Osteocyte (in vitro differentiated cells): ENCODE data around the gene APBA2. TPM values are rescaled to one million over a fixed set of nuclear protein-coding genes. Genes with fewer than 3 reads are reported as not detected.
A peak's percentile ranks its signal among the peaks of the same experiment; 100 is the strongest.

Experiments used
- DNase-seq: peaks from one replicate; pipeline ENCODE4 v3.0.0; 2021; ENCODE audit warnings: mixed read lengths; ENCODE audit not compliant: unreplicated experiment; ENCODE audit errors: extremely low spot score
- H3K27ac Mint-ChIP-seq: one replicate; pipeline ENCODE4 v1.8.0; 2021; ENCODE audit warnings: mild to moderate bottlenecking, mixed read lengths; ENCODE audit not compliant: unreplicated experiment
- H3K27me3 Mint-ChIP-seq: one replicate; pipeline ENCODE4 v1.8.0; 2021; ENCODE audit warnings: mixed read lengths; ENCODE audit not compliant: unreplicated experiment
- H3K36me3 Mint-ChIP-seq: one replicate; pipeline ENCODE4 v1.8.0; 2021; ENCODE audit warnings: mixed read lengths; ENCODE audit not compliant: unreplicated experiment
- H3K4me1 Mint-ChIP-seq: one replicate; pipeline ENCODE4 v1.8.0; 2021; ENCODE audit warnings: mixed read lengths; ENCODE audit not compliant: unreplicated experiment
- H3K4me3 Mint-ChIP-seq: one replicate; pipeline ENCODE4 v1.8.0; 2021; ENCODE audit warnings: mild to moderate bottlenecking, moderate library complexity, mixed read lengths; ENCODE audit not compliant: unreplicated experiment
- H3K9me3 Mint-ChIP-seq: one replicate; pipeline ENCODE4 v1.8.0; 2021; ENCODE audit warnings: mixed read lengths; ENCODE audit not compliant: unreplicated experiment
- CTCF ChIP-seq: fragments of 200-600 bp; sonication (generic); IDR thresholded peaks from 2 replicates; pipeline ENCODE4 v1.5.0; 2021; ENCODE audit warnings: antibody characterized with exemption, mild to moderate bottlenecking, moderate library complexity
- total RNA-seq: library from RNA; stranded (reverse); gene quantifications from 2 replicates; pipeline ENCODE4 v1.2.1, GENCODE V29; 2021

The APBA2 gene
- total RNA-seq, 1 donor from 2014 or later, result 23.5 TPM

DNA sequence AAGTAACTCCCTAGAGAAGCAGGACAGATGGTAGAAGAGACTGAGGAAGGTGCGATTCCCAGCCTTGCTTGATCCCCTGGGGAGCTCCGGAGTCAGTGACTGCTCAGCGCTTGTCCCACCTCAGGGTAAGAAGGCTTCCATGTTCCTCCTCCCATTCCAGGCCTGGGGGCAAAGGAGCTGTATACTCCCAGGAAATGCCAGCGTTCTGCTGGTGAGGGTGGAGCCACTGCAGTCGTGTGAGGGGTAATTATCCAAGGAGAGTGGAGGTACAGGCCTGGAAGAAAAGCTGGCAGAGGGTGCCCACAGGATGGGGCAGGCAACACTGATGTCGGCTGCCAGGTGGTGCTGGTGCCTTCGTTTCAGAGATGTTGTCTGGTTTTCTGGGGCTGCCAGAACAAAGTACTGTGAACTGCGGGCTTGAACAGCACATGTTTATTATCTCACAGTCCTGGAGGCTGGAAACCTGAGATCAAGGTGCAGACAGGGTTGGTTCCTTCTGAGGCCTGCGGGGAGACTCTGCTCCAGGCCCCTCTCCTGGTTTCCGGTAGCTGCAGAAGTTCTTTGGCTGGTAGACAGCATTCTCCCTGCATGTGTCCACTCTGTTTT is 12.1 kb upstream of the APBA2 start:
- no peak for DNase-seq
- no peaks in the 10 kb centered on the region for H3K36me3 Mint-ChIP-seq
- peak; percentile 49 for TF ChIP-seq CTCF
- H3K4me1 Mint-ChIP-seq, result peaks cover 11% of the 10 kb centered on the region
- no peaks in the 10 kb centered on the region for H3K27me3 Mint-ChIP-seq
- H3K4me3 Mint-ChIP-seq, result no peak overlapping the region
- H3K27ac Mint-ChIP-seq, result no peak overlapping the region
- H3K9me3 Mint-ChIP-seq, result no peaks in the 10 kb centered on the region

- DNase-seq, result no peak
- peaks cover 11% of the 10 kb centered on the region for H3K4me1 Mint-ChIP-seq
- H3K36me3 Mint-ChIP-seq, result no peaks in the 10 kb centered on the region
- no peaks in the 10 kb centered on the region for H3K27me3 Mint-ChIP-seq
- no peak overlapping the region for H3K27ac Mint-ChIP-seq
- H3K9me3 Mint-ChIP-seq, result no peaks in the 10 kb centered on the region
- no peak for TF ChIP-seq CTCF
- H3K4me3 Mint-ChIP-seq, result no peak overlapping the region
Measured at GRCh38 chr15:28875461-28876000, 10.2 kb upstream of the APBA2 start.

GRCh38 chr15:28876131-28876844 is 9.5 kb upstream of the APBA2 start:
- no peak for DNase-seq
- Mint-ChIP-seq H3K4me1 (peaks cover 11% of the 10 kb centered on the region), H3K27me3 (no peaks in the 10 kb centered on the region), H3K27ac (no peak overlapping the region), H3K4me3 (no peak overlapping the region), H3K9me3 (no peaks in the 10 kb centered on the region), H3K36me3 (no peaks in the 10 kb centered on the region)
- no peak for TF ChIP-seq CTCF

DNA sequence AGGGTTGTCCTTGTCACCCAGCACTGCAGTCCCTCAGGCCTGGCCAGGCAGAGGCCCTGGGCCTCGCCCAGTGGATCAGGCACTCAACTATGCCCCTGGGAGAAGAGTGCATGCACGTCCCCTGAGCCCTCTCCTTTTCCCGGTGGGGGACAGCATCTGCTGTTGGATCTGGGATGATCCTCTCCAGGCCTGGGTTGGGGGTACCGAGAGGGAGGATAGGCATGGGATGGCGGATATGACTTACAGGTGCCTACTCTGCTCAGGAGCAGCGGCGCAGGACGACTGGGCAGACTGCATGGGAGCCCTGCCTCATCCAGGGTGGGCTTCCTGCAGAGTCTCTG is 9.0 kb upstream of the APBA2 start:
- Mint-ChIP-seq H3K4me1 (peaks cover 11% of the 10 kb centered on the region), H3K4me3 (no peak overlapping the region), H3K9me3 (no peaks in the 10 kb centered on the region), H3K36me3 (no peaks in the 10 kb centered on the region), H3K27ac (no peak overlapping the region), H3K27me3 (no peaks in the 10 kb centered on the region)
- DNase-seq, result no peak
- TF ChIP-seq CTCF, result no peak

- no peak overlapping the region for H3K27ac Mint-ChIP-seq
- H3K4me1 Mint-ChIP-seq, result peaks cover 11% of the 10 kb centered on the region
- TF ChIP-seq CTCF, result no peak
- no peaks in the 10 kb centered on the region for H3K27me3 Mint-ChIP-seq
- H3K4me3 Mint-ChIP-seq, result no peak overlapping the region
- H3K36me3 Mint-ChIP-seq, result no peaks in the 10 kb centered on the region
- H3K9me3 Mint-ChIP-seq, result no peaks in the 10 kb centered on the region
- no peak for DNase-seq
Measured at GRCh38 chr15:28878209-28878608, 7.6 kb upstream of the APBA2 start.
